ENCODE measurements around the gene GGA3.
"Not testable (repeated sequence)": the region's sequence is repeated elsewhere in the genome, so short reads cannot be mapped to it uniquely, and the experiment has no call there.

GGA3 gene

DNA sequence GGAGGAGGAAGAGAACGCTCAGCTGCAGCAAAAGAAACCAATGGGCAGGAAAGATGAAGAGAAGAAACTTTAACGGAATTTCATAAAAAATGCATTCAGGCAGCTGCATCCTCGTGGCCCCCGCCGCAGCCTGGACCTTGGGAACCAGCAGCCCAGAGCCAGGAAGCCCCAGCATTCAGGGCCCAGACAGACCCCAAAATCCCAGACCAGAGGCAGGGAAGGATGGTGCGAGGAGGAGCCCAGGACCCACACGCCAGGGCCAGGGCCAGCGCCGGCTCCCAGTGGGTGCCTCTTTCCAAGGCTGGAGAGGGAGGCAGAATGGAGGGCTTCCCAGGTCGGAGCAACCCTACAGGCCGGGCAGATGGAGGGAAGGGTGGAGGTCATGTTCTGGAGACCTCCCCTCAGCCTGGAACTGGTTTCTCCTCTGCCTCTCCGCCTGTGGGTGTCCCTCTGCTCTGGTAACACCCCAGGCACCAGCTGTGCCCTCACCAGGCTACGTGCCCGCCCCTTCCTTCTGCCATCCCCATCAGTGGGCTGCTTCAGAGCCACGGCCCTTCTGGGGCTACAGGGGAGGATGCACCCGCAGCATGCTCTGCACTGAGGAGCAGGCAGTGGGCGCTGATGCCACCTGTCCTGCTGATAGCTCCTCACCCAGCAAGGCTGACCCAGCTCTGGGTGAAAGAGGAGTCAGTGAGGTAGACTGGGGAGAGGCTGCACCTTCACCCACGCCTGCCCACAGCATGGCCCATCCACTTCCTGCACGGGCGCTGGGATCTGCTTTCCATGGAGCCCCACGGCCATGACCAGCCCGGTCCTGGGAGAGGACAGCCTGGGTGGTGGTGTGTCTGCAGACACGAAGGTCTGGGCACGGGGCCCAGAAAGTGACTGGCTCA is 10.8 kb upstream of the GGA3 start:
- no peak for DNase-seq (ENCODE audit: low read depth in 1 of 2, low spot score in 1 of 2)

GRCh38 chr17:75271233-75271954 is 10.0 kb upstream of the GGA3 start:
- peak; percentile 77 to 85 for DNase-seq (ENCODE audit: low read depth in 1 of 2, low spot score in 1 of 2)

DNA sequence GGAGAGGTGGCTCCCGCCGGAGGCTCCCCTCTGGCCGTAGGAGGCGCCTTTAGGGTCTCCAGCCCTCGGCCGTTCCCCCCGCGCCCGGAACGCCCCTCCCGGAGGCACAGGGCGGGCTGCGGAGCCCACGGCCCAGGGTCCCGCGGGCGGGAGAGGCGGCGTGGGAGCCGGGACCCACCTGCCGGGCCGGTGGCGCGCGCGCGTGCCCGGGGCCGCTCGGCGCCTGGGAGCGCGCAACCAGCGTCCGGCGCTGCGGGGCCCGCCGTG is 9.5 kb upstream of the GGA3 start, which contains the start of gene MIF4GD:
MIF4GD (minus strand) TSS at position 266 of the 267 bp plus-strand sequence. CDS start 1,036 bp downstream, outside the sequence.
- no peak for DNase-seq (ENCODE audit: low read depth in 1 of 2, low spot score in 1 of 2)

DNA sequence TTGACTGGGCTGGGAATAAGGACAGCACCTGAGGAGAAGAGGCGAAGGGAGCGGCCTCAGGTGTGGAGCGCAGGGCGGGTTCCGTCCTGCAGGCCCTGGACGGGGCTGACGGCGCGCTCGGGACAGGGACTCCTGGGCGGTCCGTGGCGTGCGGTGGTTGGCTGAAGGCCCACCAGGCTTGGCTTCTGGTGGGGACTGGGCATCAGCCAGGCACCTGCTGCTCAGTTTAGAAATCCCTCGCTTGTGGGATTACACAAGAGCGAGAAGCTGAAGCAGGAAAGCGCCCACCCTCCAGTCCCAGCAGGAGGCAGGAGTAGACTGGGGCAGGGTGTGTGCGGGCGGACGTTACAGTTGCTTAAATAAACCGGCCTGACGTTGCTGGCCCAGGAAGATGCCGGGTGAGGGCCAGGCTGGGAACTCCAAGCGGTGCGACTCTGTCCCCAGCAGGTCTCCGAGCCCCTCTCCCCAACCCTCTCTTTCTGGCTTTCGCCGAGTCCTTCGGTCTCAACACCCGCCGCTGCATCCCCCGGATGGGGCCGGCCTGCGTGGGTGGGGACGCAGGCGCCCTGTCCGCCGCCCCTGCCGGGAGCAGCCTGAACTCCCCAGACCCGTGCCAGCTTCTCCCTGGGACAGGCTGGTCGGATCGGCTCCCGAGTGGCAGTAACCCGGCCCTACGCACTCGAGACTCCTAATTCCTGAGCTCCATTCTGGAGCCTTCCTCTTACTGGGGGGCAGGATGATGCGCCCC is 9.0 kb upstream of the GGA3 start:
- DNase-seq (ENCODE audit: low read depth in 1 of 2, low spot score in 1 of 2) = peak; percentile 23 to 30

GRCh38 chr17:75269844-75270217 is 8.4 kb upstream of the GGA3 start:
- no peak for DNase-seq (ENCODE audit: low read depth in 1 of 2, low spot score in 1 of 2)

GRCh38 chr17:75267411-75268232 is 6.2 kb upstream of the GGA3 start:
- no peak for DNase-seq (ENCODE audit: low read depth in 1 of 2, low spot score in 1 of 2)

DNA sequence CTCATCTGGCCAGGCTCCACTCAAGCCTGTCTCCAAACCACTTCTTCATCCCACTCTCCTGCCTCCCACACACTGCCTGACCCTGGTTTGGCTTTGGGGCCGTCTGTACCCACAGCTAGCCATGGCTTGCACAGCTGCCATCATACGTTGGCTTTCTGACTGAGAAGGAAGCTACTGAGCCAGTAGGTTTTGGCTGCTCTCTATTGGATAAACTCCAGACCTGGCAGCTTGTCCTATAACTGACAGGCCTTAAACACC is 5.7 kb upstream of the GGA3 start:
- no peak for DNase-seq (ENCODE audit: low read depth in 1 of 2, low spot score in 1 of 2)

DNA sequence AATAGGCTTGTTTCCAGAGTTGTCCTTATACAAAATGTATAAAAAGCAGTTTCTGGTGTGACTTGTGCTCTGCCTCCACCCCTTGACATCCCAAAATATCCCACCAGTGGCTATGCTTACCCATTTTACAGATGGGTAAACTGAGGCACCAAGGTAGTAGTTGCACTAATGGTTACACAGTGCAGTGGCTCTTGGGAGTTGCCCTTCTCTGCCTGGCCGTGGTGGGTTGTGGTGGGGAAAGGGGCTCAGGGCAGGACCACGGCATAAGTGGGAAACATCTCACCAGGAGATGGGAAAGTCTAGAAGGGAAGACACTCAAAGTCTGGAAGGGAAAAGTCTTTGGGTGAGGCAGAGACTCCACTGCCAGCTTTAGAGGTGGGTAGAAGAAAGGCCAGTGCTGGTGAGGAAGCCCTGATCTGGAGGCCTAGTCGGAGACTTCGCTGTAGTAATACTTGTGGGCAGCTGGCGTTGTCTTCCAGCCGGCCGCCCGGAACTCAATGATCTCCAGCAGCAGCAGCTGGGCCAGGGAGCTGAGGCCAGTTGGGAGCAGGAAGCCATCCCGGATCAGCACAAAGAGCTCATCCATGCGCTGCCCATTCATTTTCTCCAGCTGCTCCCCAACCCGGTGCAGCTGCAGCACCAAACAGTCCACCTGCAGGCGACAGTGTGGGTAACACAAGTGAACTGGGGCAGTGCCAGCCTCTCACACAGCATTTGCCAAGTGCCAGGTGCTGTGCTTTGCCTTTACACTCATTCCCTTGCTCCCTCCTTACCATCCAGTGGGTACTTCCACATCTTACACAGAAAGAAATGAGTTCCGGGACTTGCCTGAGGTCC is 5.1 kb upstream of the GGA3 start:
- no peak for DNase-seq (ENCODE audit: low read depth in 1 of 2, low spot score in 1 of 2)

DNA sequence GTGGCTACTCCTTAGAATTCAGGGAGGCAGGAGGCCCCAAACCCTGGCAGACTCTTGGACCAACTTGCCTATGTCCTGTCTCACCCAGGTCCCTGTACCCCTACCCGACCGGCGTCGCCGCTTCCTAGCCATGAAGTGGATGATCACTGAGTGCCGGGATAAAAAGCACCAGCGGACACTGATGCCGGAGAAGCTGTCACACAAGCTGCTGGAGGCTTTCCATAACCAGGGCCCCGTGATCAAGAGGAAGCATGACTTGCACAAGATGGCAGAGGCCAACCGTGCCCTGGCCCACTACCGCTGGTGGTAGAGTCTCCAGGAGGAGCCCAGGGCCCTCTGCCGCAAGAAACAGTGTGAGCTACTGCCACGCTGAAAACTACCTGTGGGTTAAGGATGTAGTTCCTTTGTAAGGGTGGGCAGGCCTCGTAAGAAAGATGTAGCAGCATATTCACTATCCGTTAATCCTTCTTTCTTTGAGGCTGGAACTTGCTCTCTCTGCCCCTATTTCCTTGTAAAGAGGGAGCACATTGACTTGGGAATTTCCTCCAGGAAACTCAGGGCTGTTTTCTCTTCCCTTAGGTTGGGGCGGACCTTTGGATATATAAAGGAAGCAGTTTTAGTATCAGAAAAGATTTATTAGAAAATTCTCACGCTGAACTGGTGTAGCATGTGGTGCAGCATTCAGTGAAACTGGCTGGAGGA is 4.4 kb upstream of the GGA3 start:
- DNase-seq (ENCODE audit: low read depth in 1 of 2, low spot score in 1 of 2) = no peak

DNA sequence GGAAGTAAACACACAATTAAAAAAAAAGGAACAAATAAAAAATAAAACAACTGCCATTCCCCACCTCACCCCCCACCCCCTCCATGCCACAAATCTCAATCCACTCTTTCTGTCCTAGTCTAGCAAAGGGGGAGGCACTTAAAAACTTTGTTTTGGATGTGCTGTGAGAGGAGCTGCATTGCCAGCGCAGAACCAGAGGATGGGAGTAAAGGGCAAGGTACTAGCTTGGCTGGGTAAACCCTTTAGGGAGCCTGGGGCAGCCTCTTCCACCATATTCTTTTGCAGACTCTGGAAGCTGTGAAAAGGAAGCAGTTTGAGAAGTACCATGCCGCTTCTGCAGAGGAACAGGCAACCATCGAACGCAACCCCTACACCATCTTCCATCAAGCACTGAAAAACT is 1.6 kb upstream of the GGA3 start:
- no peak for DNase-seq (ENCODE audit: low read depth in 1 of 2, low spot score in 1 of 2)

GRCh38 chr17:75262112-75262606 is 753 bp upstream of the GGA3 start:
- DNase-seq (ENCODE audit: low read depth in 1 of 2, low spot score in 1 of 2) = no peak

- DNase-seq (ENCODE audit: low read depth in 1 of 2, low spot score in 1 of 2) = no peak
Measured at GRCh38 chr17:75260641-75261335, 618 bp downstream of the GGA3 start.

GRCh38 chr17:75257228-75257627 is 4.2 kb downstream of the GGA3 start:
- not testable (repeated sequence) for DNase-seq (ENCODE audit: low read depth in 1 of 2, low spot score in 1 of 2)

DNA sequence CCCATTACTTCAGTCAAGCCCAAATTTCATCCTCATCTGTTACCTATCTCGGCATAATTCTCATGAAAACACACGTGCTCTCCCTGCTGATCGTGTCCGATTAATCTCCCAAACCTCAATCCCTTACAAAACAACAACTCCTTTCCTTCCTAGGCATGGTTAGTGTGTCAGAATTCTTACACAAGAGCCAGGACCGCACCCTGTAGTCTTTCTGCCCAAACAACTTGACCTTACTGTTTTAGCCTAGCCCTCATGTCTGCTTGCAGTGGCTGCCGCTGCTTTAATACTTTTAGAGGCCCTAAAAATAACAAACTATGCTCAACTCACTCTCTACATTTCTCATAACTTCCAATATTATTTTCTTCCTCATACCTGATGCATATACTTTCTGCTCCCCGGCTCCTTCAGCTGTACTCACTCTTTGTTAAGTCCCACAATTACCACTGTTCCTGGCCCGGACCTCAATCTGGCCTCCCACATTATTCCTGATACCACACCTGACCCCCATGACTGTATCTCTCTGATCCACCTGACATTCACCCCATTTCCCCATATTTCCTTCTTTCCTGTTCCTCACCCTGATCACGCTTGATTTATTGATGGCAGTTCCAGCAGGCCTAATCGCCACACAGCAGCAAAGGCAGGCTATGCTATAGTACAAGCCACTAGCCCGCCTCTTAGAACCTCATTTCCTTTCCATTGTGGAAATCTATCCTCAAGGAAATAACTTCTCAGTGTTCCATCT is 5.3 kb downstream of the GGA3 start:
- not testable (repeated sequence) for DNase-seq (ENCODE audit: low read depth in 1 of 2, low spot score in 1 of 2)

DNA sequence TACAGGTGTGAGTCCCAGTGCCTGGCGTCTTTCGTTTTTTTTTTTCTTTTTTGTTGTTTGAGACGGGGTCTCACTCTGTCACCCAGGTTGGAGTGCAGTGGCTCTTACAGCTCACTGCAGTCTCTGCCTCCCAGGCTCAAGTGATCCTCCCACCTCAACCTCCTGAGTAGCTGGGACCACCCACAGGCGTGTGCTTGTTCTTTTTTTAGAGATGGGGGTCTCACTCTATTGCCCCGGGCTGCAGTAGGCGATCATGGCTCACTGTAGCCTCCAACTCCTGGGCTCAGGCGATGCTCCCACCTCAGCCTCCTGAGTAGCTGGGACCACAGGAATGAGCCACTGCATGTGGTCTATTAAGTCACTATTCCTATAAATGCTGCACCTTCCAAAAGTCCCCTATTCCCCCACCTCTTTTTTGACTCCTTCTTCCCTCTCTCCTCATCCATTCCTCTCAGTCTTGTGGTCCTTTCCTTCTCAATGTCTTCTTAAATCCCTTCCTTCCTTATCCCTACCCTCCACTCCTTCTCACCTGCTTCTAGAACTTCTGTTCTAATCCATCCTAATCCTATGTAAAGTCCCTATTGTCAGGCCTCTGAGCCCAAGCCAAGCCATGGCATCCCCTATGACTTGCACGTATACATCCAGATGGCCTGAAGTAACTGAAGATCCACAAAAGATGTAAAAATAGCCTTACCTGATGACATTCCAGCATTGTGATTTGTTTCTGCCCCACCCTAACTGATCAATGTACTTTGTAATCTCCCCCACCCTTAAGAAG is 9.2 kb downstream of the GGA3 start:
- DNase-seq (ENCODE audit: low read depth in 1 of 2, low spot score in 1 of 2) = no peak

GRCh38 chr17:75250009-75250471 is 11.4 kb downstream of the GGA3 start:
- peak; percentile 52 to 66 for DNase-seq (ENCODE audit: low read depth in 1 of 2, low spot score in 1 of 2)

DNA sequence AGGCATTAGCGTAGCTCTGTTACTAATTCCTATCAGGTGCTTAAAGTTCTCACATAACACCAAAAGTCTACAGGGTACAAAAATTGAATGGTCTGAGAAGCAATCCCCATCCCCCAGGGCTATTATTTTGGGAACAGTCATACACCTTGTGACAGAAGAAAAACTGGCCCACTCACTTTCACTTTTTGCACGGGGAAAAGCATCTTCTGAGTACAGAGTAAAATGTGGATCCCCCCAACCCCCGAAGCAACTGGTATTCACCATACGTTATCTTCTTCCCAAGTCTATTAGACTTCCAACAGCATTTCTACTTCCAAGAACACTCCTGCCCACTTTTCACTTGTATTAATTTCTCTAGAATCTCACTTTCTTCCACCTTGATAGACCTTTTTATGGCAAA is 11.8 kb downstream of the GGA3 start:
- DNase-seq (ENCODE audit: low read depth in 1 of 2, low spot score in 1 of 2) = no peak
